DOHH2 (cell line): ENCODE measurements around the gene TMEM184A.

Experiments used
- H3F3A ChIP-seq: fragments of 200-600 bp; sonication (generic), shearing (Covaris generic); 2 replicates; pipeline ENCODE4 v1.6.0; 2016; ENCODE audit warnings: antibody characterized with exemption, mild to moderate bottlenecking; ENCODE audit not compliant: control insufficient read depth, insufficient read depth
- H3K27ac ChIP-seq: fragments of 200-600 bp; sonication (generic); 2 replicates; pipeline ENCODE4 v1.5.1; 2014; ENCODE audit warnings: low read depth, mild to moderate bottlenecking, low read length, moderate library complexity
- H3K27me3 ChIP-seq: fragments of 200-600 bp; sonication (generic); 2 replicates; pipeline ENCODE4 v1.6.1; 2014; ENCODE audit warnings: mild to moderate bottlenecking, low read length, mixed read lengths; ENCODE audit not compliant: control insufficient read depth
- H3K36me3 ChIP-seq: fragments of 200-600 bp; sonication (generic); 2 replicates; pipeline ENCODE4 v1.6.1; 2014; ENCODE audit warnings: mild to moderate bottlenecking, low read length, moderate library complexity, mixed read lengths; ENCODE audit not compliant: control insufficient read depth
- H3K4me1 ChIP-seq: fragments of 200-600 bp; sonication (generic); 2 replicates; pipeline ENCODE4 v1.6.1; 2014; ENCODE audit warnings: mild to moderate bottlenecking, low read length, mixed read lengths; ENCODE audit not compliant: control insufficient read depth
- H3K4me2 ChIP-seq: fragments of 200-600 bp; sonication (generic); 2 replicates; pipeline ENCODE4 v1.6.0; 2014; ENCODE audit warnings: mild to moderate bottlenecking, low read length, moderate library complexity
- H3K4me3 ChIP-seq: fragments of 200-600 bp; sonication (generic); 2 replicates; pipeline ENCODE4 v1.5.1; 2014; ENCODE audit warnings: mild to moderate bottlenecking, low read length, mixed read lengths
- H3K79me2 ChIP-seq: fragments of 200-600 bp; sonication (generic); 2 replicates; pipeline ENCODE4 v1.6.1; 2014; ENCODE audit warnings: mild to moderate bottlenecking, low read length, mixed read lengths; ENCODE audit not compliant: control insufficient read depth
- H3K9me2 ChIP-seq: fragments of 200-600 bp; sonication (generic); replicated peaks from 2 replicates; pipeline ENCODE4 v1.6.1; 2014; ENCODE audit warnings: mild to moderate bottlenecking, low read length, mixed read lengths; ENCODE audit not compliant: control insufficient read depth
- H3K9me3 ChIP-seq: fragments of 200-600 bp; sonication (generic); 2 replicates; pipeline ENCODE4 v1.6.1; 2014; ENCODE audit warnings: antibody characterized with exemption, low read length, mixed read lengths; ENCODE audit not compliant: control insufficient read depth, insufficient read depth
- H4K20me1 ChIP-seq: fragments of 200-600 bp; sonication (generic); 2 replicates; pipeline ENCODE4 v1.6.0; 2014; ENCODE audit warnings: low read depth, mild to moderate bottlenecking, antibody characterized with exemption, low read length, moderate library complexity; ENCODE audit not compliant: control insufficient read depth, insufficient read depth
- CTCF ChIP-seq: fragments of 200-600 bp; sonication (generic); IDR thresholded peaks from one replicate; pipeline ENCODE4 v1.5.1; 2014; ENCODE audit warnings: antibody characterized with exemption, mild to moderate bottlenecking, low read depth, low read length; ENCODE audit not compliant: poor library complexity, severe bottlenecking
- EZH2phosphoT487 ChIP-seq: fragments of 200-600 bp; sonication (generic); IDR thresholded peaks from 2 replicates; pipeline ENCODE4 v1.6.1; 2017; ENCODE audit warnings: borderline replicate concordance, mild to moderate bottlenecking, antibody characterized with exemption, low read length, moderate library complexity, mixed read lengths

TMEM184A gene

DNA sequence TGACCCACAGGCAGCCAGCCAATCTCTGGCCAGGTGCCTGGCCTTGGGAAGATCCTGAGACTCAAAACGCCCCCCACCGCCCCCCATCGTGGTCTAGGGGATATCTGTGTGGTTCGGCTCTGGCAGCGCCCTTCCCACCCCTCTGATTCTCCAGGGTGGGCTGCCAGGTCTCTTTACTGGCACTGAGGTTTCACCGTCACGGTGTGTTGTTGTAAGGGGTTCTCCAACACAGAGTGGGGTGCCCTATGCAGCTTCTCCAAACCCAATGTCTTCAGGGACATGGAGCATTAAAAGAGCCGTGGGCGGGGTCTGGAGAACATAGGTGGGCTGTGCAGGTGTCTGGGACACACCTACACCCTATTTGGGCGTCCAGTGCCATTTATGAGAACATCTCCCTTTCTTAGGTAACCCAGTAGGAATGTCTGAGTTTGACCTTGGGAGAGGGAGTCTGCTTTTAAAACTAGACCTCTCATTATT, 24.0 kb downstream of the TMEM184A start:
- H3K27ac ChIP-seq: peak overlapping the region; percentile 38
- peaks cover 13% of the 10 kb centered on the region for H4K20me1 ChIP-seq
- H3K9me2 ChIP-seq: no peaks in the 10 kb centered on the region
- H3K36me3 ChIP-seq: peaks cover 54% of the 10 kb centered on the region
- H3K4me3 ChIP-seq: peak overlapping the region; percentile 87
- peaks cover 36% of the 10 kb centered on the region for H3K4me1 ChIP-seq
- no peaks in the 10 kb centered on the region for H3K9me3 ChIP-seq
- H3K79me2 ChIP-seq: peaks cover 68% of the 10 kb centered on the region
- H3F3A ChIP-seq: peaks cover 11% of the 10 kb centered on the region
- TF ChIP-seq EZH2phosphoT487 (no peak), CTCF (no peak)
- no peaks in the 10 kb centered on the region for H3K27me3 ChIP-seq
- peak overlapping the region; percentile 92 for H3K4me2 ChIP-seq

- Histone ChIP-seq H3K4me2 (peak overlapping the region; percentile 92), H3K27ac (peak overlapping the region; percentile 38), H3K4me3 (peak overlapping the region; percentile 87), H3K4me1 (peaks cover 42% of the 10 kb centered on the region), H3K36me3 (peaks cover 49% of the 10 kb centered on the region), H4K20me1 (peaks cover 13% of the 10 kb centered on the region), H3K9me2 (no peaks in the 10 kb centered on the region), H3K79me2 (peaks cover 62% of the 10 kb centered on the region), H3K27me3 (no peaks in the 10 kb centered on the region), H3F3A (peaks cover 14% of the 10 kb centered on the region), H3K9me3 (no peaks in the 10 kb centered on the region)
- TF ChIP-seq EZH2phosphoT487 (no peak), CTCF (no peak)
Measured at GRCh38 chr7:1531263-1531978, 24.6 kb downstream of the TMEM184A start.

DNA sequence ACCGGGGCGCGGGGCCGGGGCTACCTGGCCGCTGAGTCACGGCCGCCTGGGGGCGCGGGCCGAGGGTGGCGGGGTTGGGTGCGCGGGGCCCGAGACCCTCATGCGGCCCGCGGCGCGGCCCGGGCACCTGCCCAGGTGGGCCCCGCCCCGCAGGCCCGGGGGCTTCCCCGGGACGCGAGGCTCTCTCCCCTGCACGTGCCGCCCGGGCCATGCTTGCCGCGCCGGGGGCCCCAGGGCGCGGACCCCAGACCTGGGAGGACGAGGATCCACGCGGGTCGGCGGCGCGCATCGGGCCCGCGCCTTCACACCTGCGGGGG, 25.1 kb downstream of the TMEM184A start:
- peak overlapping the region; percentile 87 for H3K4me3 ChIP-seq
- no peaks in the 10 kb centered on the region for H3K9me2 ChIP-seq
- H4K20me1 ChIP-seq: peaks cover 13% of the 10 kb centered on the region
- H3F3A ChIP-seq: peaks cover 14% of the 10 kb centered on the region
- no peaks in the 10 kb centered on the region for H3K27me3 ChIP-seq
- peak overlapping the region; percentile 92 for H3K4me2 ChIP-seq
- peaks cover 44% of the 10 kb centered on the region for H3K36me3 ChIP-seq
- peaks cover 47% of the 10 kb centered on the region for H3K4me1 ChIP-seq
- H3K79me2 ChIP-seq: peaks cover 57% of the 10 kb centered on the region
- TF ChIP-seq CTCF (no peak), EZH2phosphoT487 (no peak)
- H3K9me3 ChIP-seq: no peaks in the 10 kb centered on the region
- H3K27ac ChIP-seq: peak overlapping the region; percentile 38
